ENCODE data around the gene RNF208. TPM values are rescaled to one million over a fixed set of nuclear protein-coding genes. Genes with fewer than 3 reads are reported as not detected.

The RNF208 gene
- total RNA-seq, 4 donors from 2014 or later = 2.3 to 26.5 (median 7.5) TPM; not detected in 1

- intact Hi-C loops (cut with DNase I; ENCODE audit: low total_unique reads) = no loop called here
- peaks cover 0 to 5% (median 0%) of the 10 kb centered on the region in 4 donors for H3K36me3 ChIP-seq
- WGBS, 2 donors (ENCODE audit: low coverage in 1 of 2) = 57% methylated on average over 7 of the region's 13 CpGs; no CpG with 5 or more reads in 1 of the 2 donors
These were observed 16.0 kb upstream of the RNF208 start for GRCh38 chr9:137237759-137238726.

GRCh38 chr9:137236936-137237421 is 14.9 kb upstream of the RNF208 start:
- Histone ChIP-seq H3K27ac (peak overlapping the region; percentile 99 to 100 (median 100)), H3K36me3 (no peaks in the 10 kb centered on the region), H3K4me3 (peak overlapping the region in 1 of 4 donors; percentile 26), H3K27me3 (peaks cover 31% of the 10 kb centered on the region), H3K9me3 (no peaks in the 10 kb centered on the region), H3K4me1 (peaks cover 34 to 56% (median 44%) of the 10 kb centered on the region in 4 donors)
- no peak for DNase-seq
- in situ Hi-C loops (cut with MboI; ENCODE audit: low pct_ligation_motif_present in 1 of 4, low pct_unique_long_range_greater_than_20kb in 1 of 4, low sequenced_read_pairs in 3 of 4) (loop anchor here in 1 of 4 donors (10.0 kb wide), 1 partner anchor 112 kb away; no protein-coding TSS in a partner anchor), intact Hi-C loops (cut with DNase I; ENCODE audit: low total_unique reads) (no loop called here)
- WGBS, 2 donors (ENCODE audit: low coverage in 1 of 2) = 37% methylated on average over 4 of the region's 11 CpGs; no CpG with 5 or more reads in 1 of the 2 donors
- no peak for TF ChIP-seq CTCF (IDR thresholded peaks at IDR 0.05)
- TF ChIP-seq POLR2AphosphoS5 (IDR thresholded peaks at IDR 0.05) = no peak
- no peak for TF ChIP-seq EP300 (IDR thresholded peaks at IDR 0.05; ENCODE audit: low read depth)
- no peak for TF ChIP-seq POLR2A (IDR thresholded peaks at IDR 0.05)

More at GRCh38 chr9:137237759-137238726, 16.0 kb upstream of the RNF208 start:
- H3K4me1 ChIP-seq = peaks cover 44 to 64% (median 50%) of the 10 kb centered on the region in 4 donors
- peaks cover 20% of the 10 kb centered on the region for H3K27me3 ChIP-seq
- H3K9me3 ChIP-seq = no peaks in the 10 kb centered on the region
- DNase-seq = peak; percentile 75
- TF ChIP-seq CTCF (IDR thresholded peaks at IDR 0.05) (peak in 1 of 5 experiments; percentile 21), POLR2AphosphoS5 (IDR thresholded peaks at IDR 0.05) (peak; percentile 57 to 77 (median 76)), EP300 (IDR thresholded peaks at IDR 0.05; ENCODE audit: low read depth) (no peak), POLR2A (IDR thresholded peaks at IDR 0.05) (peak; percentile 48)
- no peak overlapping the region for H3K4me3 ChIP-seq
- peak overlapping the region; percentile 99 to 100 (median 100) for H3K27ac ChIP-seq
- in situ Hi-C loops (cut with MboI; ENCODE audit: low pct_ligation_motif_present in 1 of 4, low pct_unique_long_range_greater_than_20kb in 1 of 4, low sequenced_read_pairs in 3 of 4) = loop anchor here in 1 of 4 donors (10.0 kb wide), 1 partner anchor 113 kb away; no protein-coding TSS in a partner anchor

GRCh38 chr9:137236238-137236935 is 14.3 kb upstream of the RNF208 start:
- peak overlapping the region in 3 of 4 donors; percentile 99 to 100 (median 99) for H3K27ac ChIP-seq
- 6% methylated on average over 23 of the region's 31 CpGs; no CpG with 5 or more reads in 1 of the 2 donors for WGBS, 2 donors (ENCODE audit: low coverage in 1 of 2)
- intact Hi-C loops (cut with DNase I; ENCODE audit: low total_unique reads) (no loop called here), in situ Hi-C loops (cut with MboI; ENCODE audit: low pct_ligation_motif_present in 1 of 4, low pct_unique_long_range_greater_than_20kb in 1 of 4, low sequenced_read_pairs in 3 of 4) (loop anchor here in 1 of 4 donors (10.0 kb wide), 1 partner anchor 112 kb away; no protein-coding TSS in a partner anchor)
- no peaks in the 10 kb centered on the region for H3K9me3 ChIP-seq
- H3K27me3 ChIP-seq = peaks cover 37% of the 10 kb centered on the region
- no peaks in the 10 kb centered on the region for H3K36me3 ChIP-seq
- TF ChIP-seq CTCF (IDR thresholded peaks at IDR 0.05) (peak; percentile 99 to 100 (median 100)), POLR2AphosphoS5 (IDR thresholded peaks at IDR 0.05) (no peak), POLR2A (IDR thresholded peaks at IDR 0.05) (no peak), EP300 (IDR thresholded peaks at IDR 0.05; ENCODE audit: low read depth) (no peak)
- H3K4me3 ChIP-seq = peak overlapping the region in 1 of 4 donors; percentile 26
- peak; percentile 93 for DNase-seq
- H3K4me1 ChIP-seq = peaks cover 34 to 52% (median 44%) of the 10 kb centered on the region in 4 donors
